IgD-negative memory B cell (primary cell): ENCODE measurements around the gene SUGP1. TPM values are rescaled to one million over a fixed set of nuclear protein-coding genes. Genes with fewer than 3 reads are reported as not detected.

ENCODE experiments used
- H3K27ac Mint-ChIP-seq, 3 donors: one replicate each; pipeline ENCODE4 v1.8.0; 2020 to 2022; ENCODE audit warnings: mild to moderate bottlenecking in 3 of 3, mixed read lengths in 3 of 3, moderate library complexity in 1 of 3
- H3K27me3 Mint-ChIP-seq: one replicate; pipeline ENCODE4 v1.8.0; 2021; ENCODE audit warnings: mixed read lengths
- H3K36me3 Mint-ChIP-seq: one replicate; pipeline ENCODE4 v1.8.0; 2020; ENCODE audit warnings: mild to moderate bottlenecking, mixed read lengths
- H3K4me1 Mint-ChIP-seq, 3 donors: one replicate each; pipeline ENCODE4 v1.8.0; 2020 to 2022; ENCODE audit warnings: mixed read lengths in 3 of 3, mild to moderate bottlenecking in 1 of 3
- H3K4me3 Mint-ChIP-seq, 4 donors: one replicate each; pipeline ENCODE4 v1.8.0; 2020 to 2022; ENCODE audit warnings: mild to moderate bottlenecking in 4 of 4, mixed read lengths in 4 of 4, moderate library complexity in 3 of 4
- H3K9me3 Mint-ChIP-seq, 3 donors: one replicate each; pipeline ENCODE4 v1.8.0; 2020 to 2021; ENCODE audit warnings: mixed read lengths in 3 of 3, mild to moderate bottlenecking in 1 of 3
- polyA plus RNA-seq: library from polyadenylated mRNA; unstranded; fragments of 300-500 nt; fragmentation: Illumina TruSeq; gene quantifications from one replicate; pipeline ENCODE4 v1.2.3, GENCODE V29; 2021

Gene SUGP1
- polyA plus RNA-seq, 1 donor from 2014 or later = 42.1 TPM

DNA sequence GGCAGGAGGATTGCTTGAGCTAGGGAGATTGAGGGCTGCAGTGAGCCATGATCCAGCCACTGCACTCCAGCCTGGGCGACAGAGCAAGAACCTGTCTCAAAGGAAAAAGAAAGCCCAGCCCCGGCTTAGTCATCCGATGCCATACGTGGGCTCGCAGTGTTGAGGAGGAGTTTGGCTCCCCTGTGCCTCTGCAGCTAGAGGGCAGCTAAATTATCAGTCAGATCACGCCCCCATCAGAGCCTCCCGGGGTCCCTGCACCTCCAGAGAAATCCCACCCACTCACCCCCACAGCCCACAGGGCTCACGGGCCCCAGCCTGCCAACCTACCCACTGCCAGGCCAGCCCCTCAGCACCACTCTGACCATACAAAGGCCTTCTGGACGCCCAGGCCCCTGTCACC, 28.0 kb upstream of the SUGP1 start:
- no peaks in the 10 kb centered on the region for H3K27me3 Mint-ChIP-seq
- H3K27ac Mint-ChIP-seq = no peak overlapping the region
- H3K9me3 Mint-ChIP-seq = no peaks in the 10 kb centered on the region
- H3K4me1 Mint-ChIP-seq = no peaks in the 10 kb centered on the region
- peaks cover 1% of the 10 kb centered on the region for H3K36me3 Mint-ChIP-seq
- H3K4me3 Mint-ChIP-seq = no peak overlapping the region

DNA sequence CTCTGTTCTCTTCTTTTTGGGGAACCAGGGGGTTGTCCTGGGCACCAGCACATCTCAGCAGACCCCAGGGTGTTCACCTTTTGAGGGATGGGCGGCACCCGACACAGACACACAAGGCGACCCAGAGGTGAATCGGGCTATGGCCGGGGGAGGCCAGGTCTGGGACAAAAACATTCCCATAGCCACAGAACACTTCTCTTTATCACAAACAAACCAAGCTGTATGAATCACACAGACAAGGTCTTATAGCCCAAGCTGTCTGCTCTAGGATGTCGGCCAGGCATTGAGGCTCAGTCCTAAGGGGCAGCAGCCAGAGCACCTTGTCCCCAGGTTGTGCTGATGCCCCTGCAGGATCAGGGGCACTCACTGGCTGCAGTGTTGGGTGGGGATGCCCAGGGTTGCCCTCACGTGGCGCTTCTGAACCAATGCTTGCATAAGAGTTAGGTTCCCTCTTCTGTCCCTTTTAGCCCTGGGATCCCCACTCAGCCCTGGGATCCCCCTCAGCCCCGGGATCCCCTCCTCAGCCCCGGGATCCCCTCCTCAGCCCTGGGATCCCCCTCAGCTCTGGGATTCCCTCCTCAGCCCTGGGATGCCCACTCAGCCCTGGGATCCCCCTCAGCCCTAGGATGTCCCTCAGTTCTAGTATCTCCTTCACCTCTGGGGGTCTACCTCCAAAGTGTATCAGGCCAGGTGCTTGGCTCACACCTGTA, 27.2 kb upstream of the SUGP1 start:
- peaks cover 2% of the 10 kb centered on the region for H3K36me3 Mint-ChIP-seq
- no peak overlapping the region for H3K27ac Mint-ChIP-seq
- no peaks in the 10 kb centered on the region for H3K4me1 Mint-ChIP-seq
- no peaks in the 10 kb centered on the region for H3K27me3 Mint-ChIP-seq
- H3K9me3 Mint-ChIP-seq = no peaks in the 10 kb centered on the region
- H3K4me3 Mint-ChIP-seq = no peak overlapping the region

DNA sequence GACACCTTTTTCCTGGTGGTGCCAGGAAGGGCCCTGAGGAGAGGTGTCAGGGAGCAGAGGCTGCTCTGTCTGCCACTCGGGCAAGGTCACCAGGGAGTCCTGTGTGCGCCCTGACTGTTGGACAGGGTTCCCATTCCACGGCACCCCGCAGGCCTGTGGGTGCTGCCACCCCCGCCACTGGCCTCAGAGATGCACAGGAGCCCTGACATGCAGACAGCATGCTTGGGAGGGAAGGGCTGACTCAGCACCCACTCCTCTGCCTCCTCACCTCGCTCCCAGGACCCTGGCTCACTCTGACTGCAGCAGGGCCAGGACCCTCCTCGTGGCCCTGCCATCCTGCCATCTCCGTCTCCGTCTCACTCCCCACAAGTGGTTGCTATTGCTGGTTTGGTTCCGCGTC, 25.7 kb upstream of the SUGP1 start:
- Mint-ChIP-seq H3K27ac (no peak overlapping the region), H3K4me1 (no peaks in the 10 kb centered on the region), H3K27me3 (no peaks in the 10 kb centered on the region), H3K4me3 (no peak overlapping the region), H3K9me3 (no peaks in the 10 kb centered on the region), H3K36me3 (peaks cover 2% of the 10 kb centered on the region)

GRCh38 chr19:19345232-19345631, 24.9 kb upstream of the SUGP1 start:
- peaks cover 2% of the 10 kb centered on the region for H3K36me3 Mint-ChIP-seq
- no peak overlapping the region for H3K27ac Mint-ChIP-seq
- H3K9me3 Mint-ChIP-seq = no peaks in the 10 kb centered on the region
- H3K4me1 Mint-ChIP-seq = no peaks in the 10 kb centered on the region
- no peak overlapping the region for H3K4me3 Mint-ChIP-seq
- no peaks in the 10 kb centered on the region for H3K27me3 Mint-ChIP-seq

DNA sequence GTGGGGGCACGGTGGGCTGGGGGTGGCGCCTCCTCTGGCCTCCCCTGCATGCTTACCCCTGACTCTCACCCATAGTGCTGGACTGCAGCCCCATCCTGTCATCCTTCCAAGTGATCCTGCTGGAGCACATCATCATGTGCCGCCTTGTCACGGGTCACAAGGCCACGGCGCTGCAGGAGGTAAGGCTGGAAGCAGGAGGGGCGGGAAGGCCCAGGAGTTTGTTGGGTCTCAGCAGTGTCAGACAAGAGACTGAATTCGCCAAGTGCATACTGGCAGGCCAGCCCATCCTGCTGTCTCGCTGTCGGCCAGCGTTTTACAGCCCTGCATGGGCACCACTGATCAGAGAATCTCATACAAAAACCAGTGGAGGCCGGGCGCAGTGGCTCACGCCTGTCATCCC, 23.5 kb upstream of the SUGP1 start:
- no peaks in the 10 kb centered on the region for H3K4me1 Mint-ChIP-seq
- H3K9me3 Mint-ChIP-seq = no peaks in the 10 kb centered on the region
- peaks cover 2% of the 10 kb centered on the region for H3K36me3 Mint-ChIP-seq
- no peak overlapping the region for H3K27ac Mint-ChIP-seq
- no peak overlapping the region for H3K4me3 Mint-ChIP-seq
- no peaks in the 10 kb centered on the region for H3K27me3 Mint-ChIP-seq

GRCh38 chr19:19343016-19343362, 22.7 kb upstream of the SUGP1 start:
- Mint-ChIP-seq H3K27me3 (no peaks in the 10 kb centered on the region), H3K4me1 (no peaks in the 10 kb centered on the region), H3K4me3 (no peak overlapping the region), H3K27ac (no peak overlapping the region), H3K9me3 (no peaks in the 10 kb centered on the region), H3K36me3 (peaks cover 2% of the 10 kb centered on the region)

DNA sequence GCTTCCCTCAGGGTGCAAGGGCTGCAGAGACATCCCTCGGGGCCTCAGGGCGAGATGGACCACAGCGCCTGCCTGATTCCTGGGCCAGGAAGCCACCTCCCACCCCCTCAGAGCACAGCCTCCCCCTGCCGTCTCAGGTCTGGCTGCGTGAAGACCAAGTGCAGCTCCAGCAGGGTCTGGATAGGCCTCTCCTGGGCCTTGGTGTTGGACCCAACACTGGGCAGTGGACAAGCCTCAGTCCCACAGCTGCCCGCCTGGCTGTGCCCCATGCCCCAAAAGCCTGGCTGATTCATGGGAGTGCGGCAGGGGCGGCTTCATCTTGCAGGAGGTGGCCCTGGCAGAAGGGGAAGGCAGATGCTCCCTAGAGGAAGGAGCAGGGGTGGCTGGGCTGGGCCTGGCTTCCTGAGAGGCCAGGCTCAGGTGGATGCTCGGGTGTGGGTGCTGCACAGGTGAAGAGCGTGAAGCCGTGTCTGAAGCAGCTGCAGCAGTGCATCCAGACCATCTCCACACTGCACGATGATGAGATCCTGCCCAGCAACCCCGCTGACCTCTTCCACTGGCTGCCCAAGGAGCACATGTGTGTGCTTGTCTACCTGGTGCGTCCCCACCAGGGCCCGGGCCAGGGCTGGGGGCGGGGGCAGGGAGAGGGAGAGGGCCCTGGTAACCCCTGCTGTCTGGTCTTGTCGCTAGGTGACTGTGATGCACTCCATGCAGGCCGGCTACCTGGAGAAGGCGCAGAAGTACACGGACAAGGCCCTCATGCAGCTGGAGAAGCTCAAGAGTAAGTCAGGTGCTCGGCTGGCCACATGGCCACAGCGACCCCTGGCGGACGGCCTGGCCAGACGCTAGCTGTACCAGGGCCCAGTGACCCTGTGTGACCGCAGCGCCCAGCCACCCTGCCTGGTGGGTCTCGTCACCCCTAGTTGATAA, 22.0 kb upstream of the SUGP1 start:
- Mint-ChIP-seq H3K27ac (no peak overlapping the region), H3K4me1 (no peaks in the 10 kb centered on the region), H3K4me3 (no peak overlapping the region), H3K9me3 (no peaks in the 10 kb centered on the region), H3K36me3 (peaks cover 2% of the 10 kb centered on the region), H3K27me3 (no peaks in the 10 kb centered on the region)

- no peak overlapping the region for H3K27ac Mint-ChIP-seq
- no peak overlapping the region for H3K4me3 Mint-ChIP-seq
- H3K27me3 Mint-ChIP-seq = no peaks in the 10 kb centered on the region
- no peaks in the 10 kb centered on the region for H3K4me1 Mint-ChIP-seq
- H3K36me3 Mint-ChIP-seq = peaks cover 2% of the 10 kb centered on the region
- H3K9me3 Mint-ChIP-seq = no peaks in the 10 kb centered on the region
These were observed 20.7 kb upstream of the SUGP1 start for GRCh38 chr19:19341026-19341425.

- Mint-ChIP-seq H3K4me1 (peaks cover 0 to 3% (median 0%) of the 10 kb centered on the region in 3 donors), H3K4me3 (no peak overlapping the region), H3K27ac (no peak overlapping the region), H3K9me3 (no peaks in the 10 kb centered on the region), H3K36me3 (no peaks in the 10 kb centered on the region), H3K27me3 (no peaks in the 10 kb centered on the region)
These were observed 17.8 kb upstream of the SUGP1 start for GRCh38 chr19:19338082-19338481.

DNA sequence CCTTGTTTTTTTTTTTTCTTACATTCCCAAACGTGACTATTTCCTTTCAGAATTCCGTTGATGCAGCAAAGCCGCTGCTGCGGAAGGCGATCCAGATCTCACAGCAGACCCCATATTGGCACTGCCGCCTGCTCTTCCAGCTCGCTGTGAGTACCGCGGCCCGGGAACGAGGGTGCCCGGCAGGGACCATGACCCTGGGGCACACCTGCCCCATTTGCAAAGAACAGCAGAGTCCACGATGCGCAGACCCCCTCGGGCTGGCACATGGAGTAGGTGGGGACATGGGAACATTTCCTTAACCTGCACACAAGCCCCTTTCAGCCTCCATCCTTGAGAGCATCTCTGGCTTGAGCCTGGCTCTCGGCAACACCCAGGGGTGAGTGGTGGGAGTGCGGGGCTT, 16.8 kb upstream of the SUGP1 start:
- Mint-ChIP-seq H3K36me3 (no peaks in the 10 kb centered on the region), H3K9me3 (no peaks in the 10 kb centered on the region), H3K27me3 (no peaks in the 10 kb centered on the region), H3K4me1 (peaks cover 0 to 3% (median 0%) of the 10 kb centered on the region in 3 donors), H3K4me3 (no peak overlapping the region), H3K27ac (no peak overlapping the region)

DNA sequence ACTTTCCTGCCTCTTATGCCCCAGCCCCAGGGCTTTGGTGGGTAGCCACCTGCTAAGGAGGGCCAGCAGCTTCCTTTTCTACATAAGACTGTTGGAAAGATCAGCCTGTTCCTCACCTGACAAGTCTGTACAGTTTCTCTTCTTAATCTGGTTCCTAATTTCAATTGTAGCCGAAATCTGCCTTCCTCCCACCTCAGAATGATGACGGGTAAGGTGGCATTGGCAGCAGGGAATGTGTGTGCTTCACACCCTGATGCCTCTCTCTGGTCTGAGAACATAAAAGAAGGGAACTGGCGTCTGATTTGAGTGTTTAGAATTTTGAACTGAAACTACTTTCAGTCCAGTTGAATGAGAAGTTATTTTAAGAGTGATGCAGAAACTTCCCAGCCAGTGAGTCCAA, 16.3 kb upstream of the SUGP1 start:
- Mint-ChIP-seq H3K36me3 (no peaks in the 10 kb centered on the region), H3K4me3 (no peak overlapping the region), H3K27ac (no peak overlapping the region), H3K9me3 (no peaks in the 10 kb centered on the region), H3K27me3 (no peaks in the 10 kb centered on the region), H3K4me1 (peaks cover 0 to 3% (median 1%) of the 10 kb centered on the region in 3 donors)

- Mint-ChIP-seq H3K36me3 (no peaks in the 10 kb centered on the region), H3K4me1 (peaks cover 0 to 3% (median 1%) of the 10 kb centered on the region in 3 donors)
These were observed 15.3 kb upstream of the SUGP1 start for GRCh38 chr19:19335408-19336158.

DNA sequence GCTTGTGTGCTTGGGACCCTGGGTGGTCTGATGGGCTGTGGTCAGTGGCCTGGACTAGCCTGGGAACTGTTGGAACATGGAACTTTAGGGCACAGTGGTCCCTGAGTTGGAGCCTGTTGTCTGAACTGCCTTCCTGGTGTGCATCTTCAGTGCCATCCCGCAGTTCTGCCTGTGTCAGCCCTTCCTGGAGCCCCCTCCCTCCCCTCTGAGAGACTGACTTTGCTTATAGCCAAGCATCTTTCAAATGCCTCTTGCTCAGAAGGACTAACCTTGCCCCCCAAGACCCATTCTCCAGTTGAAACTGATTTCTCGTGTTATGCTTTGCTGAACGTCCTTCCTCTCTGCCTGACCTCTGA, 14.7 kb upstream of the SUGP1 start:
- no peaks in the 10 kb centered on the region for H3K27me3 Mint-ChIP-seq
- no peak overlapping the region for H3K4me3 Mint-ChIP-seq
- H3K4me1 Mint-ChIP-seq = peaks cover 0 to 3% (median 1%) of the 10 kb centered on the region in 3 donors
- H3K9me3 Mint-ChIP-seq = no peaks in the 10 kb centered on the region
- no peaks in the 10 kb centered on the region for H3K36me3 Mint-ChIP-seq
- H3K27ac Mint-ChIP-seq = peak overlapping the region in 1 of 3 donors; percentile 84

More at GRCh38 chr19:19335408-19336158, 15.3 kb upstream of the SUGP1 start:
- Mint-ChIP-seq H3K4me3 (no peak overlapping the region), H3K9me3 (no peaks in the 10 kb centered on the region), H3K27me3 (no peaks in the 10 kb centered on the region), H3K27ac (peak overlapping the region in 1 of 3 donors; percentile 84)

DNA sequence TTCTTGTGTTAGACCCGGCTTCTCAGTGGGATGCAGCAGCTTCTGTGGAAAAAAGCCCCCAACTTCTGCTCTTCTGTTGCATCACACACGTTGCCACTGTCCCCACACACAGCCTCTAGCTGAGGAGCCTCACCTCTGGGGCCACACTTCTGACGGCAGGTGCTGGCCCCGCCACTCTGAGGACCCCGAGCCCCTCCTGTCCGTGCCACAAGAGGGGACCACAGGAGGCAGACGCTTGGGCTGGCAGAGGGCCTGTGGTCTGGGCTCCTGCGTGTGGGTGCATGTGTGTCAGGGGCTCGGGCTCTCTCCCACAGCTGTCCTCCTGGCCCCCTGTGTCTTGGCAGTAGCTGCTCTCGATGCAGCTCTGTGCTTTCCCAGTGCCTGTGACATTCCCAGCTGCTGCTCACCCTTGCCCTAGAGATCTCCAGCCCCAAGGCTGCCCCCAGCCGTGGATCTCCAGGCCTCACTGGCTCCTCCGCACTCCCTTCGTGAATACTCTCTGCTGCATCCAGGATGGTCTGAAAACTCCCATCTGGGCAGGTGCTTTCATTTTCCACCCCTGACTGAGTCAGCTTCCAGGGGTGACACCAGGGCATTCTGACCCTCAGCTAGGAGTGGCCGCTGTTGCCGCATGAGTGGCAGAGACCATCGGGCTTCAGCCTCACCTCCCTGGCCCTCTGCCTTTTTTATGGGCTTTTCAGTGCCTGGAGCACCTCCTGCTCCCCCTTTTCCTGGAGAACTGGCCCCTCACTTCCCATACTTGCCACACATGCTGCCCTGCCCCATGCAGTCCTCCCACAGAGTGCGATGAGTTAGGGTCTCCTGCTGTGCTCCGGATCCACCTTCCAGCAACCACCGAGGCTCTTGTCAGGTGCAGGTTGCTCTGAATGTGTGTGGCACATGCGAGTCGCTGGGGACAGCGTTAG, 14.0 kb upstream of the SUGP1 start:
- Mint-ChIP-seq H3K9me3 (no peaks in the 10 kb centered on the region), H3K4me3 (no peak overlapping the region), H3K36me3 (no peaks in the 10 kb centered on the region), H3K27me3 (no peaks in the 10 kb centered on the region), H3K27ac (peak overlapping the region in 1 of 3 donors; percentile 10), H3K4me1 (peaks cover 1 to 5% (median 3%) of the 10 kb centered on the region in 3 donors)
